ENCODE measurements around the gene HIPK2. TPM values are rescaled to one million over a fixed set of nuclear protein-coding genes. Genes with fewer than 3 reads are reported as not detected.

The HIPK2 gene
- polyA plus RNA-seq, 2 of the 4 experiments (the other 2 are of a cell fraction), result 11.3 to 12.1 TPM

DNA sequence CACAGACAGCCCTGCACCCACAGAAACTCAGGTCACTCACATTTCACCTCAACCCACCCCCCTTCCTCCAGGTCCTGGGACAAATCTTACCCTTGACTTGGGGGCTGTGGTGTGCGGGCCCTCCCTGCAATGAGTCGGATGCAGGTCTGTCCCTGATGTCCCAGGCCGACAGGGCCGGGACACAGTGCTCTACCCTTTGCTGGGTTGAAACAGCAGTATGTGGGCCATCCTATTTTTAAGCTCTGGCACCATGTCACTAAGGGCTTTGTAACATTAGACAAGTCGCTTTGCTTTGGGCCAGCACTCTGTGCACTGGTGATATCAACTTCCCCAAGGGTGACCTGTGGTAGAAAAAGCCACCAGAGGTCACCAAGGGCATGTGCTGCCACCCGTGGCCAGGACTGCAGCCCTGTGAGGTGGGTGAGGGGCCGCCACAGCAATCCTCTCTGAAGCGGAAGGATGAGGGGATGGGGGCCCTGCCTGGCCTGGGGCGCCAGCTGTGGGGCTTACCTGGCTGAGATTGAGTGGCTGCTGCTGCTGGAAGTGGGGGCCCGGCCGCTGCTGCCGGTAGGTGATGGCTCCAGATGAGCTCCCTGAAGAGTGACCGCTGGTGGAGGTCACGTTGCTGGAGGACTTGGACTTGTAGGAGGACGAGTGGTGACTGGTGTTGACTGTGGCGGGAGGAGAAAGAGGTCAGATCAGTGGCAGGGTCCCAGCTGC lies 203.0 kb downstream of the HIPK2 start:
- H3K4me3 ChIP-seq, result no peak overlapping the region
- 89% methylated on average over 12 of the region's 16 CpGs for WGBS (ENCODE audit: missing lambda C conversion rate)
- ChIA-PET CTCF (interaction anchor here (0.6 to 1.3 kb wide), 5 partner anchors 11 to 155 kb away, joined by 3 to 4 read pairs (median 3); no protein-coding TSS in a partner anchor), POLR2A (no interaction called here)
- H3K27ac ChIP-seq, result no peak overlapping the region
- TF ChIP-seq RFX5 (IDR thresholded peaks at IDR 0.05) (no peak), CHD2 (IDR thresholded peaks at IDR 0.05; ENCODE audit: low read length, partially characterized antibody) (no peak), GATA3 (IDR thresholded peaks at IDR 0.05; ENCODE audit: borderline replicate concordance) (no peak), HOXA7 (CRISPR knock-in tag; IDR thresholded peaks at IDR 0.05) (no peak), FOXS1 (CRISPR knock-in tag; IDR thresholded peaks at IDR 0.05) (no peak), MAZ (IDR thresholded peaks at IDR 0.05; ENCODE audit: borderline replicate concordance, low read depth, low read length) (no peak), EHMT2 (IDR thresholded peaks at IDR 0.05; ENCODE audit: low read depth) (no peak), MAFK (IDR thresholded peaks at IDR 0.05; ENCODE audit: partially characterized antibody) (no peak), CBX8 (IDR thresholded peaks at IDR 0.05) (no peak), NR3C1 (IDR thresholded peaks at IDR 0.05) (no peak), SREBF2 (IDR thresholded peaks at IDR 0.05) (no peak), TFCP2L1 (CRISPR knock-in tag; IDR thresholded peaks at IDR 0.05) (no peak)
- TF ChIP-seq, protein P1, sequence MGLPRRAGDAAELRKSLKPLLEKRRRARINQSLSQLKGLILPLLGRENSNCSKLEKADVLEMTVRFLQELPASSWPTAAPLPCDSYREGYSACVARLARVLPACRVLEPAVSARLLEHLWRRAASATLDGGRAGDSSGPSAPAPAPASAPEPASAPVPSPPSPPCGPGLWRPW (IDR thresholded peaks at IDR 0.05), result no peak
- TF ChIP-seq, protein P2, sequence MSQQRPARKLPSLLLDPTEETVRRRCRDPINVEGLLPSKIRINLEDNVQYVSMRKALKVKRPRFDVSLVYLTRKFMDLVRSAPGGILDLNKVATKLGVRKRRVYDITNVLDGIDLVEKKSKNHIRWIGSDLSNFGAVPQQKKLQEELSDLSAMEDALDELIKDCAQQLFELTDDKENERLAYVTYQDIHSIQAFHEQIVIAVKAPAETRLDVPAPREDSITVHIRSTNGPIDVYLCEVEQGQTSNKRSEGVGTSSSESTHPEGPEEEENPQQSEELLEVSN (IDR thresholded peaks at IDR 0.05; ENCODE audit: borderline replicate concordance, low read depth), result no peak
- no peak for FAIRE-seq
- H3K4me2 ChIP-seq, result no peak overlapping the region
- no peaks in the 10 kb centered on the region for H3K9me3 ChIP-seq
- H3K4me1 ChIP-seq, result no peaks in the 10 kb centered on the region
- no peak for ATAC-seq
- no peak for DNase-seq (ENCODE audit: low read depth in 1 of 2, low spot score in 1 of 2)

DNA sequence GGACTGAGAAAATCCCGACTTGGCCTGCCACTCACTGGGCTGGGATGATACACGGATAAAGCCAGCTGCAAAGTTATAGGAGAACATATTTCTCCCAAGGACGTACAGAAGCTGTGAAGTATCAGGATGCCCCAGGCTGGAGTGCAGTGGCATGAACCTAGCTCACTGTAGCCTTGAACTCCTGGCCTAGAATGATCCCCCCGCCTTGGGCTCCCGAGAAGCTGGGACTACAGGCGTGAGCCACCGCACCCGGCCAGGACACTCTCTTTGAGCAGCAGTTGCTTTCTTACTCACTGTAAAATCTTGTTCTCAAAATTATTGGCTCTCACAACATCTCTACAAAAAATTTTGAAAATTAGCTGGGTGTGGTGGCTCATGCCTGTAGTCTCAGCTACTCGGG lies 203.9 kb downstream of the HIPK2 start:
- FAIRE-seq (no peak), ATAC-seq (no peak), DNase-seq (ENCODE audit: low read depth in 1 of 2, low spot score in 1 of 2) (no peak)
- CTCF ChIA-PET, result interaction anchor here (0.7 to 1.0 kb wide), 2 partner anchors 45 to 71 kb away, joined by 3 read pairs; no protein-coding TSS in a partner anchor
- no peak overlapping the region for H3K4me2 ChIP-seq
- no peaks in the 10 kb centered on the region for H3K9me3 ChIP-seq
- WGBS (ENCODE audit: missing lambda C conversion rate), result 92% methylated on average over 9 of the region's 9 CpGs
- no peak overlapping the region for H3K27ac ChIP-seq
- H3K4me1 ChIP-seq, result no peaks in the 10 kb centered on the region
- TF ChIP-seq, protein P3, sequence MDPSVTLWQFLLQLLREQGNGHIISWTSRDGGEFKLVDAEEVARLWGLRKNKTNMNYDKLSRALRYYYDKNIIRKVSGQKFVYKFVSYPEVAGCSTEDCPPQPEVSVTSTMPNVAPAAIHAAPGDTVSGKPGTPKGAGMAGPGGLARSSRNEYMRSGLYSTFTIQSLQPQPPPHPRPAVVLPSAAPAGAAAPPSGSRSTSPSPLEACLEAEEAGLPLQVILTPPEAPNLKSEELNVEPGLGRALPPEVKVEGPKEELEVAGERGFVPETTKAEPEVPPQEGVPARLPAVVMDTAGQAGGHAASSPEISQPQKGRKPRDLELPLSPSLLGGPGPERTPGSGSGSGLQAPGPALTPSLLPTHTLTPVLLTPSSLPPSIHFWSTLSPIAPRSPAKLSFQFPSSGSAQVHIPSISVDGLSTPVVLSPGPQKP (IDR thresholded peaks at IDR 0.05; ENCODE audit: low read depth, low read length), result no peak
- TF ChIP-seq CHD2 (IDR thresholded peaks at IDR 0.05; ENCODE audit: low read length, partially characterized antibody) (no peak), RFX5 (IDR thresholded peaks at IDR 0.05) (no peak), JUN (IDR thresholded peaks at IDR 0.05) (no peak), ZSCAN20 (CRISPR knock-in tag; IDR thresholded peaks at IDR 0.05) (no peak)
- POLR2A ChIA-PET, result no interaction called here
- no peak overlapping the region for H3K4me3 ChIP-seq

DNA sequence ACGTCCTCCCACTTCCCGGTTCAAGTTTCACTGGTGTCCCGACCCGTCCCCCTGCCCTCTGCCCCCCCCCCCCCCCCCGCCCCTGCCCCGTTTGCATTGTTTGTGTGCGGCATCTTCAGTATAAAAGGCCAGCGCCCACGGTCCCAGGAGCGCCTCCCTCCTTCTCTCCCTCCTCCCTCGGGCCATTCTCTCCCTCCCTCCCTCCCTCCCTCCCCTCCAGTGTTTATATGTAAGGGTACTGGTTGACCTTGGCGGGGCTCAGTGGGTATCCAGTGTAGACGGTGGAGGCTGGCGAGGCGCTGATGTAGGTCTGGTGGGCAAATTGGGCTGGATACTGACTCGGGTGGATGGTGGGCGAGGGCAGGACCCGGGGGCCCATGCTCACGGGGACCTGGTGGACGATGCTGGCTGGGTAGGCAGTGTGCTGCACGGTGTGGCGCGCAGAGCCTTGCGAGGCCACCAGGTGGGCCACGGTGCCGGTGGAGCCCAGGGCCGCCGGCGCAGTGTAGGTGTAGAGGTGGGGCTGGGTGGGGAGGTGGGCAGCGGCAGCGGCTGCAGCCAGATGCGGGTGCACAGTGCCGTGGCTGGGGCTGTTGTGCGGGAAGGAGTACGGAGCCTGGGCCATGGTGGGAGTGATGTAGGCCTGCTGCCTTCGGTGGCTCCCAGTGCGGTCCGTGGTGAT lies 205.0 kb downstream of the HIPK2 start:
- Histone ChIP-seq H3K9me3 (no peaks in the 10 kb centered on the region), H3K4me3 (no peak overlapping the region), H3K4me2 (no peak overlapping the region), H3K4me1 (no peaks in the 10 kb centered on the region), H3K27ac (no peak overlapping the region)
- 91% methylated on average over 32 of the region's 38 CpGs for WGBS (ENCODE audit: missing lambda C conversion rate)
- DNase-seq (ENCODE audit: low read depth in 1 of 2, low spot score in 1 of 2), result no peak
- CTCF ChIA-PET, result interaction anchor here (5.1 kb wide), 1 partner anchor 73 kb away, joined by 18 read pairs; no protein-coding TSS in a partner anchor
- FAIRE-seq, result no peak
- ATAC-seq, result peak in 1 of 2 experiments; percentile 29; a peak in 2 of 6 replicates
- POLR2A ChIA-PET, result no interaction called here
- TF ChIP-seq, protein P4, sequence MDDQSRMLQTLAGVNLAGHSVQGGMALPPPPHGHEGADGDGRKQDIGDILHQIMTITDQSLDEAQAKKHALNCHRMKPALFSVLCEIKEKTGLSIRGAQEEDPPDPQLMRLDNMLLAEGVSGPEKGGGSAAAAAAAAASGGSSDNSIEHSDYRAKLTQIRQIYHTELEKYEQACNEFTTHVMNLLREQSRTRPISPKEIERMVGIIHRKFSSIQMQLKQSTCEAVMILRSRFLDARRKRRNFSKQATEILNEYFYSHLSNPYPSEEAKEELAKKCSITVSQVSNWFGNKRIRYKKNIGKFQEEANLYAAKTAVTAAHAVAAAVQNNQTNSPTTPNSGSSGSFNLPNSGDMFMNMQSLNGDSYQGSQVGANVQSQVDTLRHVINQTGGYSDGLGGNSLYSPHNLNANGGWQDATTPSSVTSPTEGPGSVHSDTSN (IDR thresholded peaks at IDR 0.05), result no peak
- TF ChIP-seq CEBPB (IDR thresholded peaks at IDR 0.05) (no peak), RARB (CRISPR knock-in tag; IDR thresholded peaks at IDR 0.05) (no peak), CBX8 (IDR thresholded peaks at IDR 0.05) (no peak), ZSCAN20 (CRISPR knock-in tag; IDR thresholded peaks at IDR 0.05) (no peak), MYC (IDR thresholded peaks at IDR 0.05; ENCODE audit: borderline replicate concordance, low read length) (no peak), EP300 (IDR thresholded peaks at IDR 0.05) (no peak), HOXA7 (CRISPR knock-in tag; IDR thresholded peaks at IDR 0.05) (no peak), TFCP2L1 (CRISPR knock-in tag; IDR thresholded peaks at IDR 0.05) (no peak), BHLHE40 (IDR thresholded peaks at IDR 0.05; ENCODE audit: low read depth, low read length) (no peak), NPAS2 (CRISPR knock-in tag; IDR thresholded peaks at IDR 0.05; ENCODE audit: borderline replicate concordance) (no peak), GATA3 (IDR thresholded peaks at IDR 0.05; ENCODE audit: borderline replicate concordance) (no peak), ZC3H11A (IDR thresholded peaks at IDR 0.05) (no peak), JUNB (IDR thresholded peaks at IDR 0.05) (no peak)
- TF ChIP-seq, protein P2 (IDR thresholded peaks at IDR 0.05; ENCODE audit: borderline replicate concordance, low read depth), result no peak
- TF ChIP-seq, protein P5, sequence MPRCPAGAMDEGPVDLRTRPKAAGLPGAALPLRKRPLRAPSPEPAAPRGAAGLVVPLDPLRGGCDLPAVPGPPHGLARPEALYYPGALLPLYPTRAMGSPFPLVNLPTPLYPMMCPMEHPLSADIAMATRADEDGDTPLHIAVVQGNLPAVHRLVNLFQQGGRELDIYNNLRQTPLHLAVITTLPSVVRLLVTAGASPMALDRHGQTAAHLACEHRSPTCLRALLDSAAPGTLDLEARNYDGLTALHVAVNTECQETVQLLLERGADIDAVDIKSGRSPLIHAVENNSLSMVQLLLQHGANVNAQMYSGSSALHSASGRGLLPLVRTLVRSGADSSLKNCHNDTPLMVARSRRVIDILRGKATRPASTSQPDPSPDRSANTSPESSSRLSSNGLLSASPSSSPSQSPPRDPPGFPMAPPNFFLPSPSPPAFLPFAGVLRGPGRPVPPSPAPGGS (IDR thresholded peaks at IDR 0.05), result no peak

Measured in A549 (cell line).